Testis (tissue), 2 donors: ENCODE data around the gene CBLC.

Experiments
- POLR2A ChIP-seq: fragments of 450-650 bp; IDR thresholded peaks from one replicate; pipeline ENCODE4 v1.6.1; 2017; ENCODE audit warnings: antibody characterized with exemption, mild to moderate bottlenecking, moderate library complexity
- TF ChIP-seq, protein P1 (sequence below), 3 experiments: fragments of 450-650 bp in 2 of 3; fragments of 200-600 bp in 1 of 3; sonication (generic) in 1 of 3; IDR thresholded peaks; one replicate each; pipeline ENCODE4 v1.5.1; 2016 to 2019; ENCODE audit warnings: antibody characterized with exemption in 3 of 3, mild to moderate bottlenecking in 2 of 3, moderate library complexity in 1 of 3

DNA sequence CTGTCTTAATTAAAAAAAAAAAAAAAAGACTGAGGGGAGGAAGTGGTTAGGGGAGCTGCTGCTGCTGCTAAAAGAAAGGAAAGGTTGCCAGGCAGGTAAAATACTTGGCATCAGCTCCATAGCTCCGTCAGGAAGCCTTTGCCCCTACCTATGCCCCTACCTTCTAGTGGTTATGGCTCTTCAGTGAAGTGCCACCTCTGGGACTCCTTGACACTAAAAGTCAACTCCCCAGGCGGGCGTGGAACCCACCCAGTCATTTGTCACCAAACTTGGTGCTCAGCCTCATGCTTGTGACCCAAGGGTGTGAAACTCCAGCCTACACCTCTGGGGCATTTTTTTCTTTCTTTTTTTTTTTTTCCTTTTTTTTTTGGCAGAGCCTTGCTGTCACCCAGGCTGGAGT, 63.5 kb downstream of the CBLC start:
- TF ChIP-seq, protein P1, sequence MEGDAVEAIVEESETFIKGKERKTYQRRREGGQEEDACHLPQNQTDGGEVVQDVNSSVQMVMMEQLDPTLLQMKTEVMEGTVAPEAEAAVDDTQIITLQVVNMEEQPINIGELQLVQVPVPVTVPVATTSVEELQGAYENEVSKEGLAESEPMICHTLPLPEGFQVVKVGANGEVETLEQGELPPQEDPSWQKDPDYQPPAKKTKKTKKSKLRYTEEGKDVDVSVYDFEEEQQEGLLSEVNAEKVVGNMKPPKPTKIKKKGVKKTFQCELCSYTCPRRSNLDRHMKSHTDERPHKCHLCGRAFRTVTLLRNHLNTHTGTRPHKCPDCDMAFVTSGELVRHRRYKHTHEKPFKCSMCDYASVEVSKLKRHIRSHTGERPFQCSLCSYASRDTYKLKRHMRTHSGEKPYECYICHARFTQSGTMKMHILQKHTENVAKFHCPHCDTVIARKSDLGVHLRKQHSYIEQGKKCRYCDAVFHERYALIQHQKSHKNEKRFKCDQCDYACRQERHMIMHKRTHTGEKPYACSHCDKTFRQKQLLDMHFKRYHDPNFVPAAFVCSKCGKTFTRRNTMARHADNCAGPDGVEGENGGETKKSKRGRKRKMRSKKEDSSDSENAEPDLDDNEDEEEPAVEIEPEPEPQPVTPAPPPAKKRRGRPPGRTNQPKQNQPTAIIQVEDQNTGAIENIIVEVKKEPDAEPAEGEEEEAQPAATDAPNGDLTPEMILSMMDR (IDR thresholded peaks at IDR 0.05) = no peak
- no peak for TF ChIP-seq POLR2A
